Hepatocyte (in vitro differentiated cells): Measurements from ENCODE around the gene L1TD1. TPM values are rescaled to one million over a fixed set of nuclear protein-coding genes. Genes with fewer than 3 reads are reported as not detected.

Experiments used
- DNase-seq: peaks from one replicate; pipeline ENCODE4 v3.0.0-alpha.2; 2016; ENCODE audit warnings: low spot score
- H2AFZ ChIP-seq: fragments of 200-600 bp; sonication (generic); 2 replicates; pipeline ENCODE4 v1.6.0; 2016; ENCODE audit warnings: antibody characterized with exemption, mild to moderate bottlenecking
- H3K27ac ChIP-seq: fragments of 200-600 bp; sonication (generic); 2 replicates; pipeline ENCODE4 v1.5.1; 2016; ENCODE audit warnings: mild to moderate bottlenecking
- H3K27me3 ChIP-seq: fragments of 200-600 bp; sonication (generic); 2 replicates; pipeline ENCODE4 v1.6.1; 2016
- H3K36me3 ChIP-seq: fragments of 200-600 bp; sonication (generic); replicated peaks from 2 replicates; pipeline ENCODE4 v1.5.1; 2016; ENCODE audit warnings: low read depth; ENCODE audit not compliant: insufficient read depth
- H3K4me1 ChIP-seq: fragments of 200-600 bp; sonication (generic); 2 replicates; pipeline ENCODE4 v1.5.1; 2016; ENCODE audit warnings: mild to moderate bottlenecking, moderate library complexity; ENCODE audit not compliant: insufficient read depth
- H3K4me2 ChIP-seq: fragments of 200-600 bp; sonication (generic); 2 replicates; pipeline ENCODE4 v1.6.0; 2016
- H3K4me3 ChIP-seq: fragments of 200-600 bp; sonication (generic); 2 replicates; pipeline ENCODE4 v1.5.1; 2016; ENCODE audit warnings: mild to moderate bottlenecking
- H3K79me2 ChIP-seq: fragments of 200-600 bp; sonication (generic); 2 replicates; pipeline ENCODE4 v1.6.0; 2017; ENCODE audit warnings: mild to moderate bottlenecking
- H3K9me2 ChIP-seq: fragments of 200-600 bp; sonication (generic); replicated peaks from 2 replicates; pipeline ENCODE4 v1.6.0; 2017; ENCODE audit warnings: mild to moderate bottlenecking; ENCODE audit not compliant: insufficient read depth
- H3K9me3 ChIP-seq: fragments of 200-600 bp; sonication (generic); 2 replicates; pipeline ENCODE4 v1.5.1; 2016; ENCODE audit warnings: low read depth, mild to moderate bottlenecking
- H4K20me1 ChIP-seq: fragments of 200-600 bp; sonication (generic); 2 replicates; pipeline ENCODE4 v1.6.0; 2016; ENCODE audit warnings: mild to moderate bottlenecking; ENCODE audit not compliant: insufficient read depth, poor library complexity, severe bottlenecking
- EZH2 ChIP-seq: fragments of 200-600 bp; sonication (generic); IDR thresholded peaks from 2 replicates; pipeline ENCODE4 v1.6.1; 2016; ENCODE audit warnings: antibody characterized with exemption, mild to moderate bottlenecking, borderline replicate concordance
- EZH2phosphoT487 ChIP-seq: fragments of 200-600 bp; sonication (generic); IDR thresholded peaks from one replicate; pipeline ENCODE4 v1.6.1; 2018; ENCODE audit warnings: antibody characterized with exemption, mild to moderate bottlenecking, low read depth, moderate library complexity; ENCODE audit not compliant: unreplicated experiment, severe bottlenecking
- WGBS: methylation state at CpG from one replicate; pipeline ENCODE4 v1.1.6; 2016; ENCODE audit warnings: low lambda C conversion rate; ENCODE audit errors: missing lambda C conversion rate; 5-methylcytosine and 5-hydroxymethylcytosine counted together
- polyA plus RNA-seq: library from polyadenylated mRNA; unstranded; fragments of >200 nt; fragmentation: Nextera tagmentation; extraction: Ambion mirVana; gene quantifications from 2 replicates; pipeline ENCODE4 v1.2.1, GENCODE V29; 2016
- total RNA-seq: library from RNA; depleted of rRNA; stranded (reverse); fragments of >200 nt; gene quantifications from 2 replicates; pipeline ENCODE4 v1.2.3, GENCODE V29; 2014
- TF ChIP-seq, protein P1 (sequence below): fragments of 200-600 bp; sonication (generic); IDR thresholded peaks from 2 replicates; pipeline ENCODE4 v1.5.1; 2016; ENCODE audit warnings: antibody characterized with exemption, mild to moderate bottlenecking; ENCODE audit not compliant: poor library complexity

Gene L1TD1
- total and polyA plus RNA-seq, 2 experiments from 2014 or later: 0.53 to 0.77 TPM

DNA sequence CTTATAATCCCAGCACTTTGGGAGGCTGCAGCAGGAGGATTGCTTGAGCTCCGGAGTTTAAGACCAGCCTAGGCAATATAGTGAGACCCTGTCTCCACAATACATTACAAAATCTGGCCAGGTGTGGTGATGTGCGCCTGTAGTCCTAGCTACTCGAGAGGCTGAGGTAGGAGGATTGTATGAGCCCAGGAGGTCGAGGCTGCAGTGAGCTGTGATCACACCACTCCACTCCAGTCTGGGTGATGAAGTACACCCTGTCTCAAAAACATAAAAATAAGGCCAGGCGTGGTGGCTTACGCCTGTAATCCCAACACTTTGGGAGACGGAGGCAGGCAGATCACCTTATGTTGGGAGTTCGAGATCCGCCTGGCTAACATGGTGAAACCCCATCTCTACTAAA, 27.7 kb downstream of the L1TD1 start:
- no peak for DNase-seq
- Histone ChIP-seq H3K27ac (no peak overlapping the region), H4K20me1 (no peaks in the 10 kb centered on the region), H3K4me1 (no peaks in the 10 kb centered on the region), H3K9me2 (no peaks in the 10 kb centered on the region), H3K4me3 (no peak overlapping the region), H3K36me3 (no peaks in the 10 kb centered on the region), H3K4me2 (no peak overlapping the region), H3K27me3 (no peaks in the 10 kb centered on the region), H3K79me2 (no peaks in the 10 kb centered on the region), H2AFZ (no peak overlapping the region), H3K9me3 (no peaks in the 10 kb centered on the region)
- 99% methylated on average over 9 of the region's 9 CpGs for WGBS
- TF ChIP-seq, protein P1, sequence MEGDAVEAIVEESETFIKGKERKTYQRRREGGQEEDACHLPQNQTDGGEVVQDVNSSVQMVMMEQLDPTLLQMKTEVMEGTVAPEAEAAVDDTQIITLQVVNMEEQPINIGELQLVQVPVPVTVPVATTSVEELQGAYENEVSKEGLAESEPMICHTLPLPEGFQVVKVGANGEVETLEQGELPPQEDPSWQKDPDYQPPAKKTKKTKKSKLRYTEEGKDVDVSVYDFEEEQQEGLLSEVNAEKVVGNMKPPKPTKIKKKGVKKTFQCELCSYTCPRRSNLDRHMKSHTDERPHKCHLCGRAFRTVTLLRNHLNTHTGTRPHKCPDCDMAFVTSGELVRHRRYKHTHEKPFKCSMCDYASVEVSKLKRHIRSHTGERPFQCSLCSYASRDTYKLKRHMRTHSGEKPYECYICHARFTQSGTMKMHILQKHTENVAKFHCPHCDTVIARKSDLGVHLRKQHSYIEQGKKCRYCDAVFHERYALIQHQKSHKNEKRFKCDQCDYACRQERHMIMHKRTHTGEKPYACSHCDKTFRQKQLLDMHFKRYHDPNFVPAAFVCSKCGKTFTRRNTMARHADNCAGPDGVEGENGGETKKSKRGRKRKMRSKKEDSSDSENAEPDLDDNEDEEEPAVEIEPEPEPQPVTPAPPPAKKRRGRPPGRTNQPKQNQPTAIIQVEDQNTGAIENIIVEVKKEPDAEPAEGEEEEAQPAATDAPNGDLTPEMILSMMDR: no peak
- no peak for TF ChIP-seq EZH2phosphoT487
- no peak for TF ChIP-seq EZH2

GRCh38 chr1:62224182-62224581, 29.5 kb downstream of the L1TD1 start:
- TF ChIP-seq EZH2: no peak
- TF ChIP-seq, protein P1: no peak
- no peak for TF ChIP-seq EZH2phosphoT487
- WGBS: 38% methylated on average over 2 of the region's 3 CpGs

DNA sequence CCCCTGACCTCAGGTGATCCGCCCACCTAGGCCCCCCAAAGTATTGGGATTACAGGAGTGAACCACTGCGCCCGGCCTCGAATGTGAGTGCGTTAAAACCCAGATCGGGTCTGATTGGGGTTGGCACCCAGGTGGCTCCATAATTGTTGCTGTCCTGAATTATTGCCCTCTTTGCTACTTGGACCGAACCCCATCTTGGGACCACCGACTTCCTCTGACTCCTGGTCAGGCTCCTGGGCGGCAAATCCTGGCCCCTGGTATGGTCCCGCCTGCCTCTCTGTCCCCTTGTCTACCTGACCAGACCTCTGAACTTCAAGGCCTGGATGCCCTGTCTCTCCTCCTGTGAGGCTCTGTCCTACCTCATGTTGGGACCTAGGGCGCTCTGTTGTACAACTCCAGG, 32.8 kb downstream of the L1TD1 start:
- Histone ChIP-seq H3K36me3 (no peaks in the 10 kb centered on the region), H2AFZ (no peak overlapping the region), H3K27ac (no peak overlapping the region), H3K4me1 (peaks cover 6% of the 10 kb centered on the region), H3K27me3 (no peaks in the 10 kb centered on the region), H3K4me2 (no peak overlapping the region), H3K79me2 (no peaks in the 10 kb centered on the region), H3K4me3 (no peak overlapping the region), H3K9me2 (no peaks in the 10 kb centered on the region), H3K9me3 (no peaks in the 10 kb centered on the region), H4K20me1 (no peaks in the 10 kb centered on the region)
- TF ChIP-seq EZH2 (no peak), EZH2phosphoT487 (no peak)
- TF ChIP-seq, protein P1: no peak
- WGBS: 90% methylated on average over 11 of the region's 11 CpGs
- no peak for DNase-seq

More at GRCh38 chr1:62224182-62224581, 29.5 kb downstream of the L1TD1 start:
- no peak overlapping the region for H3K27ac ChIP-seq
- no peaks in the 10 kb centered on the region for H3K9me2 ChIP-seq
- H3K9me3 ChIP-seq: no peaks in the 10 kb centered on the region
- no peak overlapping the region for H3K4me3 ChIP-seq
- no peaks in the 10 kb centered on the region for H3K36me3 ChIP-seq
- H3K27me3 ChIP-seq: no peaks in the 10 kb centered on the region
- no peaks in the 10 kb centered on the region for H4K20me1 ChIP-seq
- no peak overlapping the region for H3K4me2 ChIP-seq
- DNase-seq: no peak
- H3K4me1 ChIP-seq: no peaks in the 10 kb centered on the region
- H3K79me2 ChIP-seq: no peaks in the 10 kb centered on the region
- no peak overlapping the region for H2AFZ ChIP-seq
